HUES48 (cell line): ENCODE measurements around the gene GTF3C1.

Experiments used
- H3K27ac ChIP-seq: one replicate; pipeline ENCODE4 v1.7.0; 2013; ENCODE audit warnings: low read depth, low read length, inconsistent platforms
- H3K27me3 ChIP-seq: 2 replicates; pipeline ENCODE4 v1.6.1; 2013; ENCODE audit warnings: mild to moderate bottlenecking, low read length; ENCODE audit not compliant: control insufficient read depth, insufficient read depth
- H3K36me3 ChIP-seq: 2 replicates; pipeline ENCODE4 v1.6.1; 2013; ENCODE audit warnings: low read length; ENCODE audit not compliant: control insufficient read depth, insufficient read depth
- H3K4me1 ChIP-seq: 2 replicates; pipeline ENCODE4 v1.6.1; 2013; ENCODE audit warnings: mild to moderate bottlenecking, low read length; ENCODE audit not compliant: control insufficient read depth, insufficient read depth
- H3K4me3 ChIP-seq: 2 replicates; pipeline ENCODE4 v1.5.1; 2013; ENCODE audit warnings: mild to moderate bottlenecking, low read depth, low read length
- H3K9ac ChIP-seq: 2 replicates; pipeline ENCODE4 v1.6.1; 2013; ENCODE audit warnings: mild to moderate bottlenecking, low read depth, low read length, moderate library complexity
- H3K9me3 ChIP-seq: 2 replicates; pipeline ENCODE4 v1.6.1; 2013; ENCODE audit warnings: low read length; ENCODE audit not compliant: control insufficient read depth, insufficient read depth

The GTF3C1 gene

GRCh38 chr16:27483624-27484023 lies 66.1 kb downstream of the GTF3C1 start:
- no peaks in the 10 kb centered on the region for H3K4me1 ChIP-seq
- no peak overlapping the region for H3K9ac ChIP-seq
- no peaks in the 10 kb centered on the region for H3K9me3 ChIP-seq
- H3K4me3 ChIP-seq = no peak overlapping the region
- H3K27me3 ChIP-seq = no peaks in the 10 kb centered on the region
- H3K36me3 ChIP-seq = peaks cover 98% of the 10 kb centered on the region
- H3K27ac ChIP-seq = no peak overlapping the region

GRCh38 chr16:27483088-27483437 lies 66.7 kb downstream of the GTF3C1 start:
- Histone ChIP-seq H3K9ac (no peak overlapping the region), H3K27ac (no peak overlapping the region), H3K27me3 (no peaks in the 10 kb centered on the region), H3K4me1 (no peaks in the 10 kb centered on the region), H3K36me3 (peaks cover 98% of the 10 kb centered on the region), H3K4me3 (no peak overlapping the region), H3K9me3 (no peaks in the 10 kb centered on the region)

- H3K4me1 ChIP-seq = no peaks in the 10 kb centered on the region
- H3K27ac ChIP-seq = no peak overlapping the region
- H3K4me3 ChIP-seq = no peak overlapping the region
- no peak overlapping the region for H3K9ac ChIP-seq
- H3K36me3 ChIP-seq = peaks cover 98% of the 10 kb centered on the region
- no peaks in the 10 kb centered on the region for H3K9me3 ChIP-seq
- no peaks in the 10 kb centered on the region for H3K27me3 ChIP-seq
Measured at GRCh38 chr16:27482397-27483087, 67.2 kb downstream of the GTF3C1 start.

GRCh38 chr16:27481282-27481934 lies 68.3 kb downstream of the GTF3C1 start:
- Histone ChIP-seq H3K4me1 (no peaks in the 10 kb centered on the region), H3K4me3 (no peak overlapping the region), H3K9me3 (no peaks in the 10 kb centered on the region), H3K27me3 (no peaks in the 10 kb centered on the region), H3K36me3 (peaks cover 98% of the 10 kb centered on the region), H3K9ac (no peak overlapping the region), H3K27ac (no peak overlapping the region)

GRCh38 chr16:27480761-27481160 lies 69.0 kb downstream of the GTF3C1 start:
- Histone ChIP-seq H3K9me3 (no peaks in the 10 kb centered on the region), H3K9ac (no peak overlapping the region), H3K4me3 (no peak overlapping the region), H3K27me3 (no peaks in the 10 kb centered on the region), H3K27ac (no peak overlapping the region), H3K36me3 (peaks cover 98% of the 10 kb centered on the region), H3K4me1 (no peaks in the 10 kb centered on the region)

GRCh38 chr16:27476240-27476639 lies 73.5 kb downstream of the GTF3C1 start:
- Histone ChIP-seq H3K4me3 (no peak overlapping the region), H3K4me1 (no peaks in the 10 kb centered on the region), H3K27ac (no peak overlapping the region), H3K27me3 (no peaks in the 10 kb centered on the region), H3K36me3 (peaks cover 98% of the 10 kb centered on the region), H3K9ac (no peak overlapping the region), H3K9me3 (no peaks in the 10 kb centered on the region)

GRCh38 chr16:27475561-27475960 lies 74.2 kb downstream of the GTF3C1 start:
- H3K9ac ChIP-seq = no peak overlapping the region
- no peak overlapping the region for H3K4me3 ChIP-seq
- H3K9me3 ChIP-seq = no peaks in the 10 kb centered on the region
- no peaks in the 10 kb centered on the region for H3K27me3 ChIP-seq
- no peak overlapping the region for H3K27ac ChIP-seq
- H3K4me1 ChIP-seq = no peaks in the 10 kb centered on the region
- peaks cover 98% of the 10 kb centered on the region for H3K36me3 ChIP-seq

- no peak overlapping the region for H3K27ac ChIP-seq
- H3K4me1 ChIP-seq = no peaks in the 10 kb centered on the region
- no peak overlapping the region for H3K4me3 ChIP-seq
- H3K27me3 ChIP-seq = no peaks in the 10 kb centered on the region
- no peak overlapping the region for H3K9ac ChIP-seq
- no peaks in the 10 kb centered on the region for H3K9me3 ChIP-seq
- peaks cover 99% of the 10 kb centered on the region for H3K36me3 ChIP-seq
Measured at GRCh38 chr16:27474921-27475320, 74.8 kb downstream of the GTF3C1 start.

- no peak overlapping the region for H3K4me3 ChIP-seq
- H3K27ac ChIP-seq = no peak overlapping the region
- H3K36me3 ChIP-seq = peaks cover 100% of the 10 kb centered on the region
- no peak overlapping the region for H3K9ac ChIP-seq
- H3K27me3 ChIP-seq = no peaks in the 10 kb centered on the region
- no peaks in the 10 kb centered on the region for H3K9me3 ChIP-seq
- H3K4me1 ChIP-seq = no peaks in the 10 kb centered on the region
Measured at GRCh38 chr16:27474041-27474440, 75.7 kb downstream of the GTF3C1 start.

GRCh38 chr16:27473101-27473900 lies 76.4 kb downstream of the GTF3C1 start:
- H3K9me3 ChIP-seq = no peaks in the 10 kb centered on the region
- H3K4me1 ChIP-seq = no peaks in the 10 kb centered on the region
- H3K4me3 ChIP-seq = no peak overlapping the region
- no peaks in the 10 kb centered on the region for H3K27me3 ChIP-seq
- peaks cover 100% of the 10 kb centered on the region for H3K36me3 ChIP-seq
- no peak overlapping the region for H3K27ac ChIP-seq
- H3K9ac ChIP-seq = no peak overlapping the region
